Natural killer cell (primary cell): ENCODE measurements around the gene PADI6. TPM values are rescaled to one million over a fixed set of nuclear protein-coding genes. Genes with fewer than 3 reads are reported as not detected.

ENCODE experiments used
- ATAC-seq, 3 donors: fragments of 150-1000 bp in 2 of 3; fragments of 200-7000 bp in 1 of 3; cut with Tn5 transposase; 1 replicate in 1 of 3; 2 replicates in 2 of 3; pipeline ENCODE4 v1.10.0; 2021; ENCODE audit warnings: mild to moderate bottlenecking in 2 of 3, moderate library complexity in 2 of 3
- DNase-seq, 2 donors: peaks; one replicate each; pipeline versions ENCODE4 v3.0.0 to v3.0.0-alpha.2; 2013 to 2021; ENCODE audit warnings: mixed read lengths in 1 of 2
- H3K27ac ChIP-seq: one replicate; pipeline ENCODE4 v1.5.1; 2013; ENCODE audit warnings: mild to moderate bottlenecking, low read length
- H3K27me3 ChIP-seq: one replicate; pipeline ENCODE4 v1.6.1; 2013; ENCODE audit warnings: low read length; ENCODE audit not compliant: control insufficient read depth, insufficient read depth
- H3K36me3 ChIP-seq: one replicate; pipeline ENCODE4 v1.6.1; 2013; ENCODE audit warnings: low read length; ENCODE audit not compliant: control insufficient read depth, insufficient read depth
- H3K4me1 ChIP-seq: one replicate; pipeline ENCODE4 v1.6.1; 2013; ENCODE audit warnings: low read length; ENCODE audit not compliant: control insufficient read depth, insufficient read depth
- H3K4me3 ChIP-seq: one replicate; pipeline ENCODE4 v1.5.1; 2013; ENCODE audit warnings: low read length
- H3K9me3 ChIP-seq: one replicate; pipeline ENCODE4 v1.6.1; 2013; ENCODE audit warnings: low read length; ENCODE audit not compliant: control insufficient read depth, insufficient read depth
- H3K27ac Mint-ChIP-seq, 2 donors: one replicate each; pipeline ENCODE4 v1.8.0; 2022; ENCODE audit warnings: mild to moderate bottlenecking in 2 of 2, mixed read lengths in 2 of 2, moderate library complexity in 1 of 2
- H3K27me3 Mint-ChIP-seq, 2 donors: one replicate each; pipeline ENCODE4 v1.8.0; 2022; ENCODE audit warnings: low read depth in 2 of 2, mixed read lengths in 2 of 2
- H3K36me3 Mint-ChIP-seq: one replicate; pipeline ENCODE4 v1.8.0; 2022; ENCODE audit warnings: mixed read lengths
- H3K4me1 Mint-ChIP-seq, 2 donors: one replicate each; pipeline ENCODE4 v1.8.0; 2022; ENCODE audit warnings: mixed read lengths in 2 of 2
- H3K4me3 Mint-ChIP-seq: one replicate; pipeline ENCODE4 v1.8.0; 2022; ENCODE audit warnings: mild to moderate bottlenecking, moderate library complexity, mixed read lengths
- H3K9me3 Mint-ChIP-seq, 2 donors: one replicate each; pipeline ENCODE4 v1.8.0; 2022; ENCODE audit warnings: mixed read lengths in 2 of 2
- WGBS: methylation state at CpG from one replicate; pipeline ENCODE4 v1.1.7; 2013; ENCODE audit warnings: missing lambda C conversion rate; ENCODE audit not compliant: insufficient coverage; 5-methylcytosine and 5-hydroxymethylcytosine counted together
- intact Hi-C: fragments of 100-400 bp; cut with micrococcal nuclease; formaldehyde crosslinking; loops from one replicate; pipeline ENCODE4 v1.14.2; 2022
- total RNA-seq, 4 donors: library from RNA; stranded (reverse); fragments of 120-200 nt in 1 of 4; gene quantifications; one replicate each; pipeline versions ENCODE4 v1.2.3 to v1.2.4, GENCODE V29; 2013 to 2022
- TF ChIP-seq, protein P1 (sequence below): fragments of 200-600 bp; IDR thresholded peaks from one replicate; pipeline ENCODE4 v1.8.0; 2022; ENCODE audit warnings: antibody characterized with exemption

The PADI6 gene
- total RNA-seq, 3 donors from 2014 or later (not counting 1 experiment from before 2014, with no cell fraction given), result not detected

DNA sequence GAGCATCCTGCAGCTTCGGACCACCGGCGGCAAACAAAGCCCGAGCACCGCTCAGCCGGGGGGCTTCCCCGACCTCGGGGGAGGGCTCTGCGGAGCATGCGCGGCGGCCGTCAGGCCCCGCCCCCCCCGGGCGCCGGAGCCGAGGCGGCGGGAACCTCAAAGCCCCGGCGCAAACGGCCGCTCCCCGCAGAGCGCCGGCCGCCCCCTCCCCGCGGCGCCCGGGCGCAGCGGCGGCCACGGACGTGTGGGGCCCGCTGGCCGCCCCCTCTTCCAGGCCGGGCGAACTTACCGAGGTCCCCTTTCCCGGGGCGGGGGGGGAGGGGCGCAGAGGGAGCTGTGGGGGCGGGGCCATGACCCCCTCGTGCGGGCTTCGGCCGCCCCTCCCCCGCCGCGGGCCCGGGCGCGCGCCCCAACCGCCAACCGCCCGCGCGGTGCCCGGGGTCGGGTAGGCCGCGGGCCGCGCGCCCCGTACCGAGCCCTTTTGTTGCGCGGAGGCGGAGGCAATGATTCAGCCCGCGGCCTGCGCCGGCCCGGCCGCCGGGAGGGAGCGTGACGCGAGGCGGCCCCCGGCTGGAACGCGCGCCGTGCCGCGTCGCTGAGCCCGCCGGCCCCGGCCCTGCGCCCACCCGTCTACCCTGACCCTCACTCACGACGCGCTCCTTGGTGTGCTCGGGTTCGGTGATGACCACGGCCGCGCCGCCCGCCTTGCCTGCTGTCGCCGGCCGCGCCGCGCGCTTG lies 65.8 kb downstream of the PADI6 start:
- no peaks in the 10 kb centered on the region for H3K27me3 ChIP-seq
- H3K4me1 ChIP-seq, result peaks cover 39% of the 10 kb centered on the region
- Mint-ChIP-seq H3K9me3 (no peaks in the 10 kb centered on the region), H3K4me1 (peaks cover 21 to 51% of the 10 kb centered on the region in 2 donors), H3K27me3 (peaks cover 5 to 13% of the 10 kb centered on the region in 2 donors), H3K36me3 (no peaks in the 10 kb centered on the region), H3K4me3 (peak overlapping the region; percentile 96), H3K27ac (peak overlapping the region in 1 of 2 donors; percentile 68)
- TF ChIP-seq, protein P1, sequence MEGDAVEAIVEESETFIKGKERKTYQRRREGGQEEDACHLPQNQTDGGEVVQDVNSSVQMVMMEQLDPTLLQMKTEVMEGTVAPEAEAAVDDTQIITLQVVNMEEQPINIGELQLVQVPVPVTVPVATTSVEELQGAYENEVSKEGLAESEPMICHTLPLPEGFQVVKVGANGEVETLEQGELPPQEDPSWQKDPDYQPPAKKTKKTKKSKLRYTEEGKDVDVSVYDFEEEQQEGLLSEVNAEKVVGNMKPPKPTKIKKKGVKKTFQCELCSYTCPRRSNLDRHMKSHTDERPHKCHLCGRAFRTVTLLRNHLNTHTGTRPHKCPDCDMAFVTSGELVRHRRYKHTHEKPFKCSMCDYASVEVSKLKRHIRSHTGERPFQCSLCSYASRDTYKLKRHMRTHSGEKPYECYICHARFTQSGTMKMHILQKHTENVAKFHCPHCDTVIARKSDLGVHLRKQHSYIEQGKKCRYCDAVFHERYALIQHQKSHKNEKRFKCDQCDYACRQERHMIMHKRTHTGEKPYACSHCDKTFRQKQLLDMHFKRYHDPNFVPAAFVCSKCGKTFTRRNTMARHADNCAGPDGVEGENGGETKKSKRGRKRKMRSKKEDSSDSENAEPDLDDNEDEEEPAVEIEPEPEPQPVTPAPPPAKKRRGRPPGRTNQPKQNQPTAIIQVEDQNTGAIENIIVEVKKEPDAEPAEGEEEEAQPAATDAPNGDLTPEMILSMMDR, result no peak
- H3K4me3 ChIP-seq, result peak overlapping the region; percentile 48
- H3K9me3 ChIP-seq, result no peaks in the 10 kb centered on the region
- WGBS, result under 1% methylated on average over 115 of the region's 115 CpGs
- ATAC-seq (peak; percentile 31 to 43 (median 41)), DNase-seq (peak; percentile 49 to 82)
- H3K27ac ChIP-seq, result peak overlapping the region; percentile 70
- H3K36me3 ChIP-seq, result no peaks in the 10 kb centered on the region
- intact Hi-C loops, result no loop called here

DNA sequence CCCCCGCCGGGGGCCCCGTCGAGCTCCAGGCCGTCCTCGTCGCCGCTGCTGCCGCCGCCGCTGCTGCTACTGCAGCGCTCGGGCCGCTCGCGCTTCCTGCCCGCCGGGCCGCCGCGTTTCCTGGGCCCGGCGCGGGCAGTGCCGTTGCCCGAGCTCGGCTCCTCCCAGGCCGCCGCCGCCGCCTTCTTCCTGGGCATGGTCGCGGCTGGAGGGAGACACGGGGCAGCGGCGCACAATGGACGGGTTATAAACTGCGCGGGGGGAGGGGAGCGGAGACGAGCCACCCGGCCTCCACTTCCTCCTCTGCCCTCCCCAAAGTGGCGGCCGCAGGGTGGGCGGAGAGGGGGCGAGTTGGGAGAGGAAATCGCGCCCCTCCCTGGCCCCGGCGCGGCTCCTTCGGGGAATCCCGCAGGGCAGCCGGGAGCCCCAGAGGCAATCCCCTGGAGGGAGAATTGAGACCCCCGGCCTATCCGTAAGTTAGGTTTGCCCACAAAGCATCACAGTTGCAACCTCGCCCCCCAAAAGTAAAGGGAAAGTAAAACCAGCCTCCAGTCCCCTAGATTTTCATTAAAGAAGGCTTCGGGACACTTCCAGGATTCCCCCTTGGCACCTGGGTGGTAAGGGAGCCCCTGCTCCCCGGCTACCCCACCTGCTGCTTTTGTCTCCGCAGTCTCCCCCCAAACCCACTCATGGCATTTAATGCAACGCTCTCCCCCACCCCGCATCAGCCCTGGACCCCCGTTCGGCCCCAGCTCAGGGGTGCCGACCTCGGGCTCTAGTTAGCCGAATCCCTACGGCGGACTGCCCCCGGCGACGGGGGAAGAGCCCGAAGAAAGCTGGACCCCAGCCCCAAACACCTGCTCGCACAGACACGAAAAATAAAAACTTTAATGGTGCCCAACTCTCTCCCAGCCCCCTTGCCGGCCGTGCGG lies 66.6 kb downstream of the PADI6 start:
- no peaks in the 10 kb centered on the region for H3K9me3 Mint-ChIP-seq
- Histone ChIP-seq H3K4me1 (peaks cover 38% of the 10 kb centered on the region), H3K4me3 (peak overlapping the region; percentile 87), H3K36me3 (no peaks in the 10 kb centered on the region), H3K27me3 (no peaks in the 10 kb centered on the region), H3K9me3 (no peaks in the 10 kb centered on the region), H3K27ac (peak overlapping the region; percentile 73)
- ATAC-seq (peak; percentile 48 to 75 (median 61)), DNase-seq (peak; percentile 64 to 78)
- peak overlapping the region; percentile 96 for H3K4me3 Mint-ChIP-seq
- H3K27ac Mint-ChIP-seq, result peak overlapping the region; percentile 85 to 91
- no peaks in the 10 kb centered on the region for H3K36me3 Mint-ChIP-seq
- intact Hi-C loops, result no loop called here
- peaks cover 7 to 20% of the 10 kb centered on the region in 2 donors for H3K27me3 Mint-ChIP-seq
- peaks cover 21 to 47% of the 10 kb centered on the region in 2 donors for H3K4me1 Mint-ChIP-seq
- TF ChIP-seq, protein P1, result no peak
- under 1% methylated on average over 69 of the region's 78 CpGs for WGBS

DNA sequence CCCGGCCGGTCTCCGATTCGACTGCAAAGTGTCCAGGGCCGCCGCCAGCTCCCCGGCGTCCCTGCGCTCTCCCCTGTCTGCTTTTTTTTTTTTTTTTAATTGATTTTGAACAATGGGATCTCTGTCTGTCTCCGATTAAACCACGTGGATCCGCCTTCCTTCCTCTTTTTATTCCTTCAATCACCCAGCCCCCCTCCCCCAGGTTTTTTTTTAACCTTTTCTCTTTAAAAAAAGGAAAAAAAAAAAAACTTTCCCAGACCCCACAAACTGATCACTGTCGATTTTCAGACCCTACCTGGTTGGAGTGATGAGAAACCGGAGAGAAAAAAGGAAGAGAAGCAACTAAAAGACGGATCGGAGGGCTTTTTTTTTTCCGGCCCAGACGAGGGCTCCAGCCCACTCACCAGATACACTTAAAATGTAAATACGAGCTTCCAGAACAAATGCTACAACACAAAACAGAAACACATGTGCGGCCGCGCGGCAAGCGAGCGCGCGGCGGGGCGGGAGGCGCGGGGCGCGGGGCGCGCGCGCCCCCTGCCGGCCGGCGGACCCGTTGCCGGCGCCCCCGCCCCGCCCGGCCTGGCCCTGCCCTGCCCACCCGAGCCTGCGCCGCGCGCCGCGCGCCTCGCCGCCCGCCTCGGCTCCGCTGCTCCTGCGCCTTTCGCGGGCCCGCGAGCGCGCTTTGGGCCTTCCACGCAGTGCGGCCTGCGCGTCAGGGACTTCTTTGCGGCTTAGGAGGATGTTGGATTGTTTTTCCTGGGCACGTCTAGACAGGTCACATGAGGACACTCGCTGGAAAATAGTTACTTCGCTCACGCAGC lies 67.5 kb downstream of the PADI6 start, which contains the start of gene RCC2:
TSS of gene RCC2 (minus strand) at position 428 of the 824 bp plus-strand sequence. CDS start 1,163 bp downstream, outside the sequence.
- H3K36me3 ChIP-seq, result no peaks in the 10 kb centered on the region
- peak within 1 kb of the TSS; percentile 87 for H3K4me3 ChIP-seq
- peaks cover 38% of the 10 kb centered on the region for H3K4me1 ChIP-seq
- whole genome bisulfite sequencing, result under 1% methylated on average over 75 of the region's 75 CpGs
- TF ChIP-seq, protein P1, result no peak
- peaks cover 21 to 39% of the 10 kb centered on the region in 2 donors for H3K4me1 Mint-ChIP-seq
- H3K27ac Mint-ChIP-seq, result peak within 1 kb of the TSS; percentile 85 to 91
- ATAC-seq (peak; percentile 76 to 89 (median 80)), DNase-seq (peak; percentile 61 to 90)
- H3K36me3 Mint-ChIP-seq, result no peaks in the 10 kb centered on the region
- H3K4me3 Mint-ChIP-seq, result peak within 1 kb of the TSS; percentile 96
- H3K27me3 ChIP-seq, result no peaks in the 10 kb centered on the region
- peaks cover 7 to 22% of the 10 kb centered on the region in 2 donors for H3K27me3 Mint-ChIP-seq
- intact Hi-C loops, result loop anchor here (1.0 kb wide), 1 partner anchor 19 kb away; no protein-coding TSS in a partner anchor
- peak within 1 kb of the TSS; percentile 73 for H3K27ac ChIP-seq
- no peaks in the 10 kb centered on the region for H3K9me3 ChIP-seq
- H3K9me3 Mint-ChIP-seq, result no peaks in the 10 kb centered on the region
